Measurements from ENCODE around the gene NFXL1. TPM values are rescaled to one million over a fixed set of nuclear protein-coding genes. Genes with fewer than 3 reads are reported as not detected.

The NFXL1 gene
- total RNA-seq (2022; extraction: Qiagen RNA extraction; ENCODE audit: low read depth), result 5.4 to 7.7 TPM (median 6.3 TPM) in 5 replicates

GRCh38 chr4:47914220-47914925 is at the start of gene NFXL1:
TSS of gene NFXL1 (minus strand) at chr4:47914583. CDS start at chr4:47914203, 380 bp downstream.

GRCh38 chr4:47837908-47838294 is 76.5 kb downstream of the NFXL1 start, which contains the start of gene CORIN:
TSS of gene CORIN (minus strand) at chr4:47838067. CDS start at chr4:47837949, 118 bp downstream.

Other genes starting within 250 kb of the NFXL1 start
- gene CORIN, start 76.5 kb downstream of the NFXL1 start, total RNA-seq (2022; extraction: Qiagen RNA extraction; ENCODE audit: low read depth), result not detected in 5 replicates
- not detected in 5 replicates for gene CNGA1, start 102.1 kb upstream of the NFXL1 start, total RNA-seq (2022; extraction: Qiagen RNA extraction; ENCODE audit: low read depth)
- 0.65 to 1.3 TPM (median 0.86 TPM) in 5 replicates for gene NIPAL1, start 102.2 kb upstream of the NFXL1 start, total RNA-seq (2022; extraction: Qiagen RNA extraction; ENCODE audit: low read depth)
- gene TXK, start 219.7 kb upstream of the NFXL1 start, total RNA-seq (2022; extraction: Qiagen RNA extraction; ENCODE audit: low read depth), result 0.10 to 0.34 TPM (median 0.24 TPM) in 4 of 5 replicates, not detected in the other